GM23338 (cell line): Measurements from ENCODE around the gene HPS3. TPM values are rescaled to one million over a fixed set of nuclear protein-coding genes. Genes with fewer than 3 reads are reported as not detected.
A peak's percentile ranks its signal among the peaks of the same experiment; 100 is the strongest.

Experiments
- ATAC-seq: fragments of 200-7000 bp; cut with Tn5 transposase; 3 replicates; pipeline ENCODE4 v1.9.1; 2020
- DNase-seq: peaks from one replicate; pipeline ENCODE4 v3.0.0-alpha.2; 2015; ENCODE audit warnings: low spot score
- H2AFZ ChIP-seq: fragments of 200-600 bp; sonication (generic); 2 replicates; pipeline ENCODE4 v1.8.0; 2016; ENCODE audit warnings: antibody characterized with exemption, mild to moderate bottlenecking, moderate library complexity
- H3F3A ChIP-seq: fragments of 200-600 bp; sonication (generic); replicated peaks from 2 replicates; pipeline ENCODE4 v1.8.0; 2017; ENCODE audit warnings: antibody characterized with exemption, mixed run types, low read depth
- H3K27ac ChIP-seq: fragments of 200-600 bp; sonication (generic); 2 replicates; pipeline ENCODE4 v1.6.1; 2016; ENCODE audit warnings: low read depth
- H3K27me3 ChIP-seq: fragments of 200-600 bp; sonication (generic); 2 replicates; pipeline ENCODE4 v1.8.0; 2016; ENCODE audit warnings: mild to moderate bottlenecking, mixed run types, moderate library complexity; ENCODE audit not compliant: insufficient read depth
- H3K36me3 ChIP-seq: fragments of 200-600 bp; sonication (generic); 2 replicates; pipeline ENCODE4 v1.8.0; 2016; ENCODE audit warnings: mild to moderate bottlenecking; ENCODE audit not compliant: insufficient read depth
- H3K4me1 ChIP-seq: fragments of 200-600 bp; sonication (generic); 2 replicates; pipeline ENCODE4 v1.8.0; 2016; ENCODE audit warnings: mild to moderate bottlenecking, moderate library complexity; ENCODE audit not compliant: insufficient read depth
- H3K4me2 ChIP-seq: fragments of 200-600 bp; sonication (generic); 2 replicates; pipeline ENCODE4 v1.7.1; 2017; ENCODE audit warnings: mixed run types
- H3K4me3 ChIP-seq: fragments of 200-600 bp; sonication (generic); 2 replicates; pipeline ENCODE4 v1.6.1; 2016; ENCODE audit warnings: mixed run types
- H3K79me2 ChIP-seq: fragments of 200-600 bp; sonication (generic); replicated peaks from 2 replicates; pipeline ENCODE4 v1.8.0; 2017; ENCODE audit warnings: mild to moderate bottlenecking; ENCODE audit not compliant: insufficient read depth
- H3K9me2 ChIP-seq: fragments of 200-600 bp; sonication (generic); 2 replicates; pipeline ENCODE4 v1.8.0; 2017; ENCODE audit not compliant: insufficient read depth
- H4K20me1 ChIP-seq: fragments of 200-600 bp; sonication (generic); replicated peaks from 2 replicates; pipeline ENCODE4 v1.8.0; 2017; ENCODE audit warnings: mild to moderate bottlenecking; ENCODE audit not compliant: insufficient read depth
- H3K27ac Mint-ChIP-seq: 2 replicates; pipeline ENCODE4 v1.8.0; 2020; ENCODE audit warnings: inconsistent platforms, mild to moderate bottlenecking, moderate library complexity, mixed read lengths
- H3K27me3 Mint-ChIP-seq: 3 replicates; pipeline ENCODE4 v1.8.0; 2022; ENCODE audit warnings: low read depth, mild to moderate bottlenecking, moderate library complexity, mixed read lengths, inconsistent platforms; ENCODE audit not compliant: insufficient read depth, poor library complexity
- H3K36me3 Mint-ChIP-seq: 3 replicates; pipeline ENCODE4 v1.8.0; 2021; ENCODE audit warnings: low read depth, mild to moderate bottlenecking, inconsistent platforms, moderate library complexity, mixed read lengths
- H3K4me1 Mint-ChIP-seq: 3 replicates; pipeline ENCODE4 v1.8.0; 2020; ENCODE audit warnings: mild to moderate bottlenecking, inconsistent platforms, mixed read lengths
- H3K4me3 Mint-ChIP-seq: 3 replicates; pipeline ENCODE4 v1.8.0; 2021; ENCODE audit warnings: moderate library complexity, mild to moderate bottlenecking, inconsistent platforms, mixed read lengths
- H3K9me3 Mint-ChIP-seq: 3 replicates; pipeline ENCODE4 v1.8.0; 2020; ENCODE audit warnings: moderate library complexity, mild to moderate bottlenecking, inconsistent platforms, mixed read lengths
- CREB1 ChIP-seq: fragments of 250-450 bp; sonication (Bioruptor Pico); IDR thresholded peaks from 2 replicates; pipeline ENCODE4 v1.5.0; 2020; ENCODE audit warnings: low read depth, mild to moderate bottlenecking, moderate library complexity
- POLR2AphosphoS5 ChIP-seq: IDR thresholded peaks from 2 replicates; pipeline ENCODE4 v1.6.1; 2016; ENCODE audit warnings: antibody characterized with exemption, low read depth
- ZNF114 ChIP-seq: fragments of 250-450 bp; sonication (Bioruptor Pico); IDR thresholded peaks from 2 replicates; pipeline ENCODE4 v1.5.0; 2020; ENCODE audit warnings: mild to moderate bottlenecking, moderate library complexity
- ZNF331 ChIP-seq: fragments of 250-450 bp; sonication (Bioruptor Pico); IDR thresholded peaks from 2 replicates; pipeline ENCODE4 v1.5.0; 2020; ENCODE audit warnings: low read depth, mild to moderate bottlenecking, moderate library complexity
- ZNF462 ChIP-seq: fragments of 250-450 bp; sonication (Bioruptor Pico); IDR thresholded peaks from 2 replicates; pipeline ENCODE4 v1.5.0; 2020; ENCODE audit warnings: mild to moderate bottlenecking, moderate library complexity
- polyA plus RNA-seq: library from polyadenylated mRNA; unstranded; fragments of >200 nt; fragmentation: Nextera tagmentation; extraction: Ambion mirVana; gene quantifications from 2 replicates; pipeline ENCODE4 v1.2.1, GENCODE V29; 2016
- total RNA-seq: library from RNA; depleted of rRNA; stranded (reverse); fragments of >200 nt; shearing (Covaris generic); gene quantifications from 2 replicates; pipeline ENCODE4 v1.2.3, GENCODE V29; 2014
- TF ChIP-seq, protein P1 (sequence below): IDR thresholded peaks from one replicate; pipeline ENCODE4 v1.6.1; 2018; ENCODE audit warnings: antibody characterized with exemption; ENCODE audit not compliant: unreplicated experiment
- TF ChIP-seq, protein P2 (sequence below): IDR thresholded peaks from 2 replicates; pipeline ENCODE4 v1.6.1; 2016; ENCODE audit warnings: antibody characterized with exemption

Gene HPS3
- total and polyA plus RNA-seq, 2 experiments from 2014 or later = 41.7 to 66.8 TPM

GRCh38 chr3:149089395-149089794, 40.0 kb upstream of the HPS3 start:
- peaks cover 13% of the 10 kb centered on the region for H3K36me3 Mint-ChIP-seq
- no peak for ATAC-seq
- H3K4me3 Mint-ChIP-seq = no peak overlapping the region
- TF ChIP-seq ZNF114 (CRISPR knock-in tag) (no peak), POLR2AphosphoS5 (no peak), CREB1 (CRISPR knock-in tag) (no peak)
- TF ChIP-seq, protein P1, sequence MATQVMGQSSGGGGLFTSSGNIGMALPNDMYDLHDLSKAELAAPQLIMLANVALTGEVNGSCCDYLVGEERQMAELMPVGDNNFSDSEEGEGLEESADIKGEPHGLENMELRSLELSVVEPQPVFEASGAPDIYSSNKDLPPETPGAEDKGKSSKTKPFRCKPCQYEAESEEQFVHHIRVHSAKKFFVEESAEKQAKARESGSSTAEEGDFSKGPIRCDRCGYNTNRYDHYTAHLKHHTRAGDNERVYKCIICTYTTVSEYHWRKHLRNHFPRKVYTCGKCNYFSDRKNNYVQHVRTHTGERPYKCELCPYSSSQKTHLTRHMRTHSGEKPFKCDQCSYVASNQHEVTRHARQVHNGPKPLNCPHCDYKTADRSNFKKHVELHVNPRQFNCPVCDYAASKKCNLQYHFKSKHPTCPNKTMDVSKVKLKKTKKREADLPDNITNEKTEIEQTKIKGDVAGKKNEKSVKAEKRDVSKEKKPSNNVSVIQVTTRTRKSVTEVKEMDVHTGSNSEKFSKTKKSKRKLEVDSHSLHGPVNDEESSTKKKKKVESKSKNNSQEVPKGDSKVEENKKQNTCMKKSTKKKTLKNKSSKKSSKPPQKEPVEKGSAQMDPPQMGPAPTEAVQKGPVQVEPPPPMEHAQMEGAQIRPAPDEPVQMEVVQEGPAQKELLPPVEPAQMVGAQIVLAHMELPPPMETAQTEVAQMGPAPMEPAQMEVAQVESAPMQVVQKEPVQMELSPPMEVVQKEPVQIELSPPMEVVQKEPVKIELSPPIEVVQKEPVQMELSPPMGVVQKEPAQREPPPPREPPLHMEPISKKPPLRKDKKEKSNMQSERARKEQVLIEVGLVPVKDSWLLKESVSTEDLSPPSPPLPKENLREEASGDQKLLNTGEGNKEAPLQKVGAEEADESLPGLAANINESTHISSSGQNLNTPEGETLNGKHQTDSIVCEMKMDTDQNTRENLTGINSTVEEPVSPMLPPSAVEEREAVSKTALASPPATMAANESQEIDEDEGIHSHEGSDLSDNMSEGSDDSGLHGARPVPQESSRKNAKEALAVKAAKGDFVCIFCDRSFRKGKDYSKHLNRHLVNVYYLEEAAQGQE = no peak
- H2AFZ ChIP-seq = 0 out of 2 replicates have a peak overlapping the region, but pooled peaks have one; percentile 7
- no peak overlapping the region for H3K27ac Mint-ChIP-seq
- DNase-seq = no peak
- peaks cover 3% of the 10 kb centered on the region; the same call in 1 of the 2 replicates for H3K9me2 ChIP-seq
- peaks cover 24% of the 10 kb centered on the region for H3K27me3 Mint-ChIP-seq
- H3K27ac ChIP-seq = no peak overlapping the region
- peaks cover 10% of the 10 kb centered on the region for H3K4me1 Mint-ChIP-seq
- H3K36me3 ChIP-seq = peaks cover 5% of the 10 kb centered on the region; the same call in 1 of the 2 replicates
- H3K9me3 Mint-ChIP-seq = peaks cover 8% of the 10 kb centered on the region
- no peak overlapping the region for H3K4me2 ChIP-seq
- peaks cover 19% of the 10 kb centered on the region for H3K27me3 ChIP-seq
- H3K4me3 ChIP-seq = no peak overlapping the region
- H4K20me1 ChIP-seq = peaks cover 9% of the 10 kb centered on the region
- peaks cover 12% of the 10 kb centered on the region for H3K79me2 ChIP-seq
- H3F3A ChIP-seq = 0 out of 2 replicates have a peak, but pooled peaks cover 3% of the 10 kb centered on the region
- peaks cover 9% of the 10 kb centered on the region for H3K4me1 ChIP-seq

DNA sequence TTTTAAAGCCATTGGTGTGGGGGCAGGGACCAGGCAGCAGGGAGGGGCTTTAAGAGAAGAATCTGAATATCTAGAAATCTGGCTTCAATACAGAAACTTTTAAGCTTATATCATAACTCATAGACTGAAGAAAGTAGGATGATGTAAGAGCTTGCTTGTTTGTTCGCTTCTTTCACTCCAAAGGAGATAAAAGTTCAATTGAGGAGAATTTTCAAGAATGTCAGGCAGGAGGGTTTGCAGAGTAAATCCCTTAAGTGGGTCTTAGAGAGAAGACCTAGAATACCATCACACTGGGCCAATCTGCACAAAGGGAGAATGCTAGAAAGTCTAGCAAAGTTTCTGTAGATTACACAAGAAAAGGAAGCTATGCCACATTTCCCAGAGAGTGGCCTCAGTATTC, 39.0 kb upstream of the HPS3 start:
- peaks cover 13% of the 10 kb centered on the region for H3K27me3 ChIP-seq
- Mint-ChIP-seq H3K36me3 (peaks cover 10% of the 10 kb centered on the region), H3K4me3 (no peak overlapping the region), H3K4me1 (peaks cover 4% of the 10 kb centered on the region), H3K9me3 (peaks cover 8% of the 10 kb centered on the region), H3K27ac (no peak overlapping the region), H3K27me3 (peaks cover 24% of the 10 kb centered on the region)
- DNase-seq (no peak), ATAC-seq (no peak)
- no peak overlapping the region for H3K27ac ChIP-seq
- H3K9me2 ChIP-seq = peaks cover 3% of the 10 kb centered on the region; the same call in 1 of the 2 replicates
- H3F3A ChIP-seq = 0 out of 2 replicates have a peak, but pooled peaks cover 3% of the 10 kb centered on the region
- peak overlapping the region; percentile 90 for H2AFZ ChIP-seq
- H3K4me2 ChIP-seq = no peak overlapping the region
- H4K20me1 ChIP-seq = no peaks in the 10 kb centered on the region
- no peak overlapping the region for H3K4me3 ChIP-seq
- H3K36me3 ChIP-seq = no peaks in the 10 kb centered on the region
- no peaks in the 10 kb centered on the region for H3K4me1 ChIP-seq
- TF ChIP-seq, protein P2, sequence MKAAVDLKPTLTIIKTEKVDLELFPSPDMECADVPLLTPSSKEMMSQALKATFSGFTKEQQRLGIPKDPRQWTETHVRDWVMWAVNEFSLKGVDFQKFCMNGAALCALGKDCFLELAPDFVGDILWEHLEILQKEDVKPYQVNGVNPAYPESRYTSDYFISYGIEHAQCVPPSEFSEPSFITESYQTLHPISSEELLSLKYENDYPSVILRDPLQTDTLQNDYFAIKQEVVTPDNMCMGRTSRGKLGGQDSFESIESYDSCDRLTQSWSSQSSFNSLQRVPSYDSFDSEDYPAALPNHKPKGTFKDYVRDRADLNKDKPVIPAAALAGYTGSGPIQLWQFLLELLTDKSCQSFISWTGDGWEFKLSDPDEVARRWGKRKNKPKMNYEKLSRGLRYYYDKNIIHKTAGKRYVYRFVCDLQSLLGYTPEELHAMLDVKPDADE = no peak
- TF ChIP-seq ZNF331 (CRISPR knock-in tag) (no peak), ZNF462 (CRISPR knock-in tag) (no peak), CREB1 (CRISPR knock-in tag) (no peak)
- H3K79me2 ChIP-seq = peaks cover 1% of the 10 kb centered on the region; the same call in 1 of the 2 replicates
